HG03354 (cell line): ENCODE measurements around the gene OR2W3.

Experiments used
- ATAC-seq: cut with Tn5 transposase; IDR thresholded peaks from one replicate; pipeline ENCODE4 v1.9.1; 2021; ENCODE audit warnings: mild to moderate bottlenecking; ENCODE audit not compliant: unreplicated experiment, poor library complexity, severe bottlenecking

The OR2W3 gene

DNA sequence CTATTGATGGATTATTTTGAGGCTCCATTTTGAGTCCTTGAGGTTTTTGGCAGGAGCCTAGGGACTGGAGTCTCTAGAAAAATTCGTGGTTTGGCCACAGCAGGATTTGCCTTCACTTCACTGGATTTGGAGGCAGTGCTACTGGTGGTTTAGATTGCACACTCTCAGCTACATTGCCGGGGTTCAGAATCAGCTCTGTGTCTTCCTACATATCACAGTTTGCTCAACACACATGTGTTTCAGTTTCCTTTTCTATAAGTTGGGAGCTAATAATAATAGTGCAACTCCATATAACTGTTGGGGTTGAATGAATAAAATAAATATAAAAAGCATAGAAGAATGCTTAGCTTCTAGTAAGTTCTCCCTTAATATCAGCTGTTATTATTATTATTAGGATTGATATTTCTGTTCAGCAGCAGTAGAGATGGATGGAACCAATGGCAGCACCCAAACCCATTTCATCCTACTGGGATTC is at the start of gene OR2W3:
TSS of gene OR2W3 (plus strand) at position 425 of the 475 bp plus-strand sequence. CDS start at position 425, 0 bp downstream.
- ATAC-seq, result no peak

DNA sequence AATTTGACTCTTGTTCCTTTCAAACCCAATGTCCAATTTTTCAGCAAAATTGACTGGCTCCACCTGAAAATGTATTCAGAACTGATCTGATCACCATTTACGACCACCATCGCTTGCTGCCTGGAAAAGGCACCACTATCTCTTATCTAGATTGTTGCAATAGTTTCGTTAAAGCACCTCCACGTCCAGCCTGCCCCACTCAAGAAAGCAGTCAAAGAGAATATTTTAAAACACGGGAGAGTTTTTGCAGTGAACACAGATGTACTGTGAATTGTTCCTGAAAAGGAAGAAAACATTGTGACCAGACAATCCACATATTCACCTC is 49.7 kb upstream of the OR2W3 start:
- ATAC-seq, result no peak

DNA sequence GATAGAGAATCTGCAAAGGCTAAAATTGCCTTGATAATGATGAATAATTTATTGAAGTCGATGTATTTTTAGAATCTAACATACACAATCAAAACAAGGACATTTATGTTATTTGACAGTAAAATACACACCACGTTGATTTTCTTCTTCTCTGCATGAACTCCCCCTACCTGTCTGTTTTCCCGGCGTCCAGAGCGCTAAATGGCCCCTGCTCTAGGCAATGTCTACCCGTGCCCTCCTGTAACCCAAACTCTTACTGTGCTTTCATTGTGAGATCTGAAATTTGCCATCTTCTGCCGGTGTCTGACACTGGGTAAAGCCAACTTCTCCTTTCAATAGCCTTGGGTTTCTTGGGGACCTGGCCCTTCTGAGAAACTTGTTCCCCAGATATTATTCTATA is 47.0 kb upstream of the OR2W3 start:
- no peak for ATAC-seq

DNA sequence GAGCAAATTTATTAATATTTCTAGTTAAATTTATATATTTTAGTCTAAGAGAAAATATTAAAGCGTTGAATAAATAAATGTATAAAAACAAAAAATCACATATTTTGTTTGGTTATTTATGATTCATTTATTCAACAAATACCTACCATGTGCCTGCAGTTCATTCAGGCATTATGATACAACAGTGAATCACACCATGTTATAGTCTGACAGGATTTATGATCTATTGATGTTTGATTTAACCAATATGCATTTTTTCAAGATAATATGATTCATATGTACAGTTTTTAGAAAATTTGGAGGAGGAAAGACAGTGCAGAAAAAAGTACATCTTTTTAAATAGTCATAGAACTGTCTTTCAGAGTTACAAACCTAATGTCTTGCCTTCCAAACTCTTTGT is 45.8 kb upstream of the OR2W3 start:
- ATAC-seq, result no peak

DNA sequence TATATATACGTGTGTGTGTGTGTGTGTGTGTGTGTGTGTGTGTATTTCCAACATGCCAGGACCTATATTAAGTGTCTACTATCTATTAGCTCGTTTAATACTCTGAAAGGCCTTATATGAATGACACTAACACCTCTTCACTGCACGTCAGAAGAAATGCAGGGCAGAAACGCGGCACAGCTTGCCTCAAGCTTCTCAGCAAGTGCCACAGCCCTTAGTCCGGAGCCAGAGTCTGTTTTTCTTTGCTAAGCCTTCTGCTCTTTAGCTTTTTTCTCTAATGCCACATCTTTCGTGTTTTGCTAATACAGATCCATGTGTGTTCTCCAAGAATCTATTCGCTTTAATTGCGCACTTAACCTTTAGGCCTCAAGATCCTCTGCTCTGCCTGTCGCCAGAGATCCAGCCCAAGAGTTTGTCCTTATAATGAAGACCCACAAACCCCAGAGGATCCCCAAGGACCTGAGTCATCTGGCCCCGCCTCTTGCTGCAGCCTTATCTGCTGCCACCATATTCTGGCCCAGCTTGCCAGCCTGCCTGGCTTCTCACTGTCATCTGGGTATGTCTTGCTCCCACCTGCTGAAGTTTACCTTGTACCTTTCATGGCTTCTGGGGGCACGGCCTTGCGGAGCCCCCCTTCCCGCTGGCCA is 40.4 kb upstream of the OR2W3 start:
- no peak for ATAC-seq

DNA sequence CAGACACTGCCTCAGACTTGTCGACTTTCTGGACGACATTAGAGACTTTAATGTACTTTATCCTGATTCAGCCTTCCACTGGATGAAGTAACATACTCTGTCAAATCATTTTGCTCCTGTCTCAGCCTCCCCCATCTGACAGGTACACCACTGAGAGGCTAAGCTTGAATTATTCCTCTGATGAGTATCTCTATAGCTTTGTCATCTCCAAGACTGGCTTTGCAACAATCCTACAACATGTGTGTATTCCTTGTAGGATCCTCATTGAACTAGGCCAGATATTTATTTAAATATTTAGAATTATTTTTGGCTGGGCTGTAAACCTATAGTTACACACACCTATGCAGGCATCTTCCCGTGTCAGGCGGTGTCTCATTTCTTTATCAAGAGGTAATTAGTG is 39.5 kb upstream of the OR2W3 start:
- ATAC-seq, result no peak

DNA sequence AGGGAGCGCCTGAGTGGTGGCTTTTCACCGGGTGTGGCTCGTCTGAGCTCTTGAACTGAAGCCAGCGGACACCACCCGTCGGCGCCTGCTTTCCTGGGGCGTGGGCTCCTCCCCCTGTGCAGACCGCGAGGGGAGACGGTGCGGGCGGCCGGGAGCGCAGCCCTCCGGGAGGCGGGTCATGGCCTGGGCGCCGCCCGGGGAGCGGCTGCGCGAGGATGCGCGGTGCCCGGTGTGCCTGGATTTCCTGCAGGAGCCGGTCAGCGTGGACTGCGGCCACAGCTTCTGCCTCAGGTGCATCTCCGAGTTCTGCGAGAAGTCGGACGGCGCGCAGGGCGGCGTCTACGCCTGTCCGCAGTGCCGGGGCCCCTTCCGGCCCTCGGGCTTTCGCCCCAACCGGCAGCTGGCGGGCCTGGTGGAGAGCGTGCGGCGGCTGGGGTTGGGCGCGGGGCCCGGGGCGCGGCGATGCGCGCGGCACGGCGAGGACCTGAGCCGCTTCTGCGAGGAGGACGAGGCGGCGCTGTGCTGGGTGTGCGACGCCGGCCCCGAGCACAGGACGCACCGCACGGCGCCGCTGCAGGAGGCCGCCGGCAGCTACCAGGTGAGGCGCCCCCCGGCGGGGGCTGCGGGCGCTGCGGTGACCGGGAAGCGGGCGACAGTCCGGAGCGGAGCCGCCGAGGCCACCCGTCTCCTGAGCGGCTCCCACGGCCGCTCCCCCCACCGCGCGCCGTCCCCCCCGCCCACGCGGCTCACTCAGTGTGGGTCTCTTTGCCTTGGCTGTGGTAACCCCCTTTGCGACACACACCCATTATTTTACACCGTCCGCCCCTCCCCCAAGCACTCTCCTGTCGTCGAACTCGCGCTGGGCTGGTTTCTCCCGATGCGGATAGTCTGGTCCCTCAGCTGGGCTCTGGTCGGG is 38.1 kb upstream of the OR2W3 start, which contains the start of gene TRIM58:
TSS of gene TRIM58 (plus strand) at position 119 of the 916 bp plus-strand sequence. CDS start at position 179, 60 bp downstream.
- peak; percentile 77 for ATAC-seq

DNA sequence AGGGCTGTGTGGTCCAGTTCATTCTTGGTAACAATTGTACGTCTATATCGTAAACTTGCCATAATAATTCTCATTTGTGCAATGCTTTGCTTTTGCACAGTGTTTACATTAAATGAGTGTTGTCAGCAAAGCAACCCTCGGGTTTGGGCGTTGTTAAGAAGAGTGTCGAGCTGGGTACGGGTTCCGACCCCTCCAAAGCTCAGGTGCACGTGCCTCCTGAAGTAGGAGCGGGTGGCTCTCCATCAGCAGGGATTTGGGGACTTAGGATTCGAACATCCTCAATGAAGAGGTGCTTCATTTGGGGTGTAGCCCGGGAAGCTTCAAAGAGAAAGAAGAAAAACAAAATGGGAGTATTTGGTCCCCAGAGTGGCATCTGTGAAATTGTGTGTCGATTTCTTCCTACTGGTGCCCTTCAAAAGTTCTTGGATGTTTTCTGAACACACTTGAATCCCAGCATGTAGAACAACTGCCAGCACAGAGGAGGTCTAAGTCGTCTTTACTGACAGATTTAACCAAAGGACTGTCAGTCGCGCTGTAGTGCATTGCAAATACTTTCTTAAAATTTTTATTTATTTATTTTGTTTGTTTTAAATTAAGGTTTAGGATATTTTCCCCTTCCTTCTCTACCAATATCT is 37.3 kb upstream of the OR2W3 start:
- peak; percentile 9 for ATAC-seq

DNA sequence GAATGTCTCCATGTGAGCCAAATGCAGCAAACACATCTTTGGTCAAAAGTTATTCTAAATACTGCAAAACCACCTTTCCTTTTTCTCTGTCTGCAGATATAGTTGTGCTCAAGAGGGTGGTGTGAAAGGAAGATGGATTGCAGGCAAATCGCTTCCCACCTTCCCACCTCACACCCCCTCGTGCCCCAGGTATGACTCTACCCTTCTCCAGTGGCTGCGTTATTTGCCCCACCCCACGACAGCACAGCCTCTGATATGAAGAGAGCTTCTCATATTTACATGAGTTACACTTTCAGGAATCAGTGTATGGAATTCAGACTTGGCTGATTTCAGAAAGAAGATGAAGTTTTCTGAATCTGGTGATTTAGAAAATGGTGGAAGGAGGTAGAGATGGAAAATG is 32.6 kb upstream of the OR2W3 start:
- no peak for ATAC-seq

DNA sequence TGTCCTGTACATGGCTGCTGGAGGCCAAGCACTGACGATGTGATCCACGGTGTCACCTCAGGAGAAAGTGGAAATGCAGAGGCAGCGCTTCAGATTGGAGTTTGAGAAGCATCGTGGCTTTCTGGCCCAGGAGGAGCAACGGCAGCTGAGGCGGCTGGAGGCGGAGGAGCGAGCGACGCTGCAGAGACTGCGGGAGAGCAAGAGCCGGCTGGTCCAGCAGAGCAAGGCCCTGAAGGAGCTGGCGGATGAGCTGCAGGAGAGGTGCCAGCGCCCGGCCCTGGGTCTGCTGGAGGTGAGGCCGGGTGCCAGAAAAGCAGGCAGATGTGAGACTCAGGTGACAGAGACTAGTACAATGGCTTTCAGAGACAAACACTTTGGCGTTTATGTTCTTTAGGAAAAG is 30.7 kb upstream of the OR2W3 start:
- ATAC-seq, result no peak

DNA sequence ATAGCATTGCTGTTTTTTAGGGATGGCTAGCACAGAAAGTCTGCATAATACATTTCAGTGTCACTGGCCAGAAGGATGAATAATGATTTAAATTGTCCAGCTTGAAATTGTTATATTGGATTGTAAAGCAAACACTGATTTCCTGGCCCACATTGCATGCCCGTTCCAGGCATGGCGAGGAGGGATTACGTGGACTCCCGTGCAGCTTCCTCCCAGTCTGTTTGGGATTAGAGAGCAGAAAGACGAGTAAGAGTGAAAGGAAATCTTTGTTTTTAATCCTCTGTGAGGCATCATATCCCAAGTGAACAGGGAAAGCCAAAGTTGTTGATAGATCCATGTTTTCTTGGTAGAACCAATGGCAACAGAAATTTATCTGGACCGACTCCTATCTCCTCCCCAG is 30.0 kb upstream of the OR2W3 start:
- no peak for ATAC-seq

DNA sequence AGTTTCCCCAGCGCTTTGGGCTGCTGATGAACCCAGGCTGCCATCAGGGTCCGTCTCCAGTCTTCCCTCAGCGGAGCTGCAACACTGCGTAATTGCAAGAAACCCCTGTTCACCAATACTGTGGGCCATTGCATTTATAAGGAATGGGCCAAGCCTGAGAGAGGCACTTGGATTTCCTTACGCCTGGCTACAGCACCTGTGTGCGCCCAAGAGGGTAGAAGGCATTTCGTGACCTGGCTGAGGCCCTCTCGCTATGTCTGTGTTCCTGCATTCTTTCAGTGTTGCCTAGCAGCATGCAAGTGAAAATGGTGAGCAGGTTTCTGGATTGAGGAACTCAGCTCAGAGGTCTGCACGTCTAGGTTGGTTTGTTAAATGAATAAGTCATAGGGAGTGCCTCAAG is 12.0 kb upstream of the OR2W3 start:
- ATAC-seq, result no peak

DNA sequence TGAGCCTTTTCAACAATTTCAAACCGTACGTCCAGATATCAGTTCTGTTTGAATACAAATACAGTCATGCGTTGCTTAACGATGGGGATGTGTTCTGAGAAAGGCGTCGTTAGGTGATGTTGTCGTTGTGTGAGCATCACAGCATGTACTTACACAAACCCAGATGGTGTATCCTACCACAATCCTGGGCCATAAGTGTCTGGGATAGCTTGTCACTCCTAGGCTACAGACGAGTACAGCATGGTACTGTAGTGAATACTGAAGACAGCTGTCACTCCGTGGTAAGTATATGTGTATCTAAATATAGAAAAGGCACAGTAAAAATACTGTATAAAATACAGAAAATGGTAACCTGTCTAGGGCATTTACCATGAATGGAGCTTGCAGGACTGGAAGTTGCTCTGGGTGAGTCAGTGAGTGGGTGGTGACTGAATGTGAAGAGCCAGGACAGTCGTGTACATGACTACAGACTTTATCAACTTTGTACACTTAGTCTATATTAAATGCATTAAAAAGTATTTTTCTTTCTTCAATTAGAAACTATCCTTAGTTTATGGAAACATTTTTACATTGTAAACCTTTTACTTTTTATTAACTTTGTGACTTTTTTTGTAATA is 10.5 kb upstream of the OR2W3 start:
- ATAC-seq, result no peak

DNA sequence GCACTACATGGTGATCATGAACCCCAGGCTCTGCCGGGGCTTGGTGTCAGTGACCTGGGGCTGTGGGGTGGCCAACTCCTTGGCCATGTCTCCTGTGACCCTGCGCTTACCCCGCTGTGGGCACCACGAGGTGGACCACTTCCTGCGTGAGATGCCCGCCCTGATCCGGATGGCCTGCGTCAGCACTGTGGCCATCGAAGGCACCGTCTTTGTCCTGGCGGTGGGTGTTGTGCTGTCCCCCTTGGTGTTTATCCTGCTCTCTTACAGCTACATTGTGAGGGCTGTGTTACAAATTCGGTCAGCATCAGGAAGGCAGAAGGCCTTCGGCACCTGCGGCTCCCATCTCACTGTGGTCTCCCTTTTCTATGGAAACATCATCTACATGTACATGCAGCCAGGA is 589 bp downstream of the OR2W3 start:
- no peak for ATAC-seq

DNA sequence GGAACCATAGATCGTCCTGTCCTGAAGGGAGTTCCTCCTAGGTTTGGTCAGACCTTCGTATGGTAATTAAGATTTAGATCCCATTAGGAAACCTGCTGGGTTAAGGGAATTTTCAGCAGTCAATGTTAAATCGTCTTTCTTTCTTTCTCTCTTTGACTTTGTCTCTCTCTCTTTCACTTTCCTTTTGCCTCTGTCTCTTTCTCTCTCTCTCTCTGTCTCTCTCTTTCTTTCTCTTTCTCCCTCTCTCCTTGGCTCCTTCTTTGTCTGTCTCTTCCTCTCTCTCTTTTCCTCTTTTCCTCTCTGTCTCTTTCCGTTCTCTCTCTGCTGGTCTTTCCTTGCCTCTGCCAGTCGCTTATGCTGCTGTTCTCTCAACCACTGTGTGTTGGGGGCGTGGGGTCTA is 8.7 kb downstream of the OR2W3 start:
- no peak for ATAC-seq

DNA sequence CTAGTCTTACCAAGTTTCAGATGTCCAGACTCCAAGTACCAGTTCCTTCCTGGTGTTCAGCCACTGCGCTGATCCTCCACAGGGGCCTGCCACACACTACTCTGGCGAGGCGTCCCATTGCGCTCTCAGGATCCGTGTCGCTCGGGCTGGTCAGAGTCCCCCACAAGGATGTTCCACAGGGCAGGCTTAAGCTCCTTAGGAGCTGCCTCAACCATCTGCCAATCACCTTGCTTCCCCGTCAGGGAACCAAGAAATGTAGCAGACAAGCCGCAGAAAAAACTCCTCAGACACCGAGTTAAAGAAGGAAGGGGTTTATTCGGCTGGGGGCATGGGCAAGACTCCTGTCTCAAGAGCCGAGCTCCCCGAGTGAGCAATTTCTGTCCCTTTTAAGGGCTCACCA is 9.8 kb downstream of the OR2W3 start:
- no peak for ATAC-seq

DNA sequence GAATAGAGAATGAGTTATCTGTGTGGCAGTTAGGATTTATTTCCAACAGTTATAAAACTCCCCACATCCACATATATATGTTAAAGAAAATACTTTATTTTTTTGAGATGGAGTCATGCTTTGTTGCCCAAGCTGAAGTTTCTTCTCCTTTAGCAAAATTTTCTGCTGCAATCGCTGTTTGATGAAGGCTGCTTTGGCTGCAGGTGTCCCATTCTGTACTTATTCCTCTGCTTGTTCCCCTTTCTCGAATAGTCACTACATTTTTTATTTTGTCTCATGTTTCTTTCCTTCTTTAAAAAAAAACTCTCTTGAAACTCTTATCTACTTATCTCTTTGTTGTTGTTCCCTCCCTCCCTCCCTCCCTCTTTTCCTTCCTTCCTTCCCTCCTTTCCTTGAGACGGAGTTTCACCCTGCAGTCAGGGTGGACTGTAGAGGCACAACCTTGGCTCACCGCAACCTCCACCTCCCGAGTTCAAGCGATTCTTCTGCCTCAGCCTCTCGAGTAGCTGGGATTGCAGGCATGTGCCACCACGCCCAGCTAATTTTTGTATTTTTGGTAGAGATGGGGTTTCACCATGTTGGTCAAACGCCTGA is 10.6 kb downstream of the OR2W3 start:
- peak; percentile 27 for ATAC-seq

DNA sequence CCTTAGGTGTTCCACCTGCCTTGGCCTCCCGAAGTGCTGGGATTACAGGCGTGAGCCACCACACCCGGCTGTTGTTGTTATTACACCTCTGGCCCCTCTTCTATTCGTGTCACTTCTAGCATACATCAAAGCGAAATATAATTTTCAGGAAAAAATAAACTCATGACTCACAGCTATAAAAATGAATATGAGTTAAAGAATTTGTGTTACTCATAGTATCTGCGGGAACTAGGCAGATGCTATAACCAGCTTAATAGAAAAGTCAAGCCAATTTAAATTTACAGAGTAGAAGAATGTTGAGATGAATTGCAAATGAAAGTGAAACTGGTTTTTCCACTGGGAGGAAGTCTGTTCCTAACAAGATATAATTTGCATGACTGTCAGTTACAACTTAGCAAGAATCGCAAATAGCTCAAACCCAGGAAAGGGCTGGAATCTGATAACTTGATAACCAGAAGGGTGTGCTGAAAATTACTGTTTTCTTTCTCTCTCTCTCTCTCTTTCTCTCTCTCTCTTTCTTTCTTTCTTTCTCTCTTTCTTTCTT is 11.2 kb downstream of the OR2W3 start:
- peak; percentile 45 for ATAC-seq

DNA sequence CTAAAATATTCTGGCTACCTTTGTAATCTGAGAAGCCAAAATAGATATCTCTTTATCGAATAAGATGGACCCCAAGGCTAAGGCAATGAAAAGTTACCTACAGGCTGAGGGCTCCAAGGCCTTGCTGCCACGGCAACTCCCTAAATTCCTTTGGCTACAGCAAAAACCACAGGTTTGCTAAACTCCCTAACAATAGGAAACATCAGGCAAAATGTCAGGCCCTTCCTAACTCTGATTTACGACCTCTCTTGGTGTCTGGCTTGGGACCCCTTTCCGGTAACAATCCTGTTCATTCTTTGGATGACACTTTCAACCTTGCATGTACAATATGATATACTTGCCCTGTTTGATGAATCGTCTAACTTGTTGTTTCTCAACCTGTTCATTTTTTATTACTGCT is 13.4 kb downstream of the OR2W3 start:
- ATAC-seq, result no peak

DNA sequence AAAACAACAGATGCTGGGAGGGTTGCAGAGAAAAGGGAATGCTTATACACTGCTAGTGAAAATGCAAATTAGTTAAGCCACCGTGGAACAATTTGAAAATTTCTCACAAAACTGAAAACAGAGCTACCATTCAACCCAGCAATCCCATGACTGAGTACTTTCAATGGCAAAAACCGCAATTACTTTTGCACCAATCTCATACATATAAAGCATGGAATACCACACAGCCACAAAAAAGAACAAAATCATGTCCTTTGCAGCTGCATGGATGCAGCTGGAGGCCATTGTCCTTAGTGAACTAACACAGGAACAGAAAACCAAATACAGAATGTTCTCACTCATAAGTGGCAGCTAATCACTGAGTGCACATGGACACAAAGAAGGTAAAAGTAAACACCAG is 18.4 kb downstream of the OR2W3 start:
- ATAC-seq, result no peak
